GM18511 (cell line): ENCODE measurements around the gene NHSL1.

Experiments used
- ATAC-seq: cut with Tn5 transposase; IDR thresholded peaks from one replicate; pipeline ENCODE4 v1.9.1; 2021; ENCODE audit warnings: mild to moderate bottlenecking, moderate library complexity; ENCODE audit not compliant: unreplicated experiment

Gene NHSL1

GRCh38 chr6:138468320-138469015, 30.8 kb downstream of the NHSL1 start:
- ATAC-seq = no peak

DNA sequence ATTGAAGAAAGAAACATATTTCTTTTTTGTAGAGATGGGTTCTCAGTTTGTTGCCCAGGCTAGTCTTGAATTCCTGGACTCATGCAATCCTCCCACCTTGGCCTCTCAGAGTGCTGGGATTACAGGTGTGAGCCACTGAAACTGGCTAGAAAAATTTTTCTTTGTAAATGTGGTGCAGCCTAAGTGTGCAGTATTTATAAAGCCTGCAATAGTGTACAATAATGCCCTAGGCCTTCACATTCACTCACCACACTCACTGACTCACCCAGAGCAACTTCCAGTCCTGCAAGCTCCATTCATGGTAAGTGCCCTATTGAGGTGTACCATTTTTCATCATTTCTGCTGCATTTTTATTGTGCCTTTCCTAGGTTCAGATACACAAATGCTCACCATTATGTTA, 31.4 kb downstream of the NHSL1 start:
- ATAC-seq = no peak

GRCh38 chr6:138465007-138465645, 34.2 kb downstream of the NHSL1 start:
- ATAC-seq = no peak

- no peak for ATAC-seq
Measured at GRCh38 chr6:138464085-138464484, 35.2 kb downstream of the NHSL1 start.

- no peak for ATAC-seq
Measured at GRCh38 chr6:138461647-138462046, 37.6 kb downstream of the NHSL1 start.

GRCh38 chr6:138456401-138456790, 42.9 kb downstream of the NHSL1 start:
- peak; percentile 18 for ATAC-seq

DNA sequence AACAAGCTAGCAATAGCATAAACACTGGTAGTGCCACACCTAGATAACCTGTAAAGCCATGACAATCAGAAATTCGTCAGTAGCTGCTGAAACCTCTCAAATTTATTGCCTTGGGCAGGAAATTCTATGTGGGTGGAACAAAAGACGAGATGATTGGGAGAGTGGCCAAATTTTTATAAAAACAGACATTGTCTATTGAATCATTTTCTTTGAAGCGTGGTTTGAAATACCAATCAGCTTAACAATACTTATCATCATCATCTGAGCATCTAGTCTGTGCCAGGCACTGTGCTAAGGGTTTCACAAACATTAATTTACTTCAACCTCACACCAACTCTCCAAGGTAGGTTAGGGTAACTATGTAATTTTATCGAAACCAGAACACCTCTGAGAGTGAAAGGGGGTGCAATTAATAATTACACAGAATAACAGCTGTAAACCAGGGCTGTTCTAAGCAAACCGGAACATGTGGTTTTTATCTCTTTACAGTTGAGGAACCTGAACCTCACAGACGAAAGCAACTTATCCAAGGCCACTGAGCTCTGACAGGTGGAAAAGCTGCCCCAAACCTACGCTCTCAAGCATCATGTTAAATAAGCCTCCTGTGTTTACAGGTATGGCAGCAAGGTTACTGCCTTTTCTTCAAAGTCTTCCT, 43.4 kb downstream of the NHSL1 start:
- peak; percentile 98 for ATAC-seq

GRCh38 chr6:138454981-138455706, 44.1 kb downstream of the NHSL1 start:
- ATAC-seq = peak; percentile 36

GRCh38 chr6:138451043-138451442, 48.3 kb downstream of the NHSL1 start:
- no peak for ATAC-seq

DNA sequence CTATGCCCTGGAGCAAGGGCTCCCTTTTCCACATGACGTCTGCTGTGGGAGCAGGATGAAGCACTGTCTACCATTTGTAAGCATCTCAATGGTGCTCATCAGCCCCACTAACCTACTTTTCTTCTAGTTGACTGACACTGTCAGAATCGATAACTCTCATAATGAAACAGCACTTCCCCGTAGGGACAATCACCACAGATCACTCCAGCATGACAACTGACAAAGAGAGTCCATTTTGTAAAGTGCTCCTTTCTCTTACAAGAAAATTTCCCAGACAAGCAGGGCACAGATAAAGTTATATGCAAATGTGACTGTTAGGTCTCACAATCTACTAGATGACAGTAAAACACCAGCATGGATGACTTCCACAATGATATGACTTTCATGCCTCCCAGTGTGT, 48.8 kb downstream of the NHSL1 start:
- ATAC-seq = peak; percentile 77

DNA sequence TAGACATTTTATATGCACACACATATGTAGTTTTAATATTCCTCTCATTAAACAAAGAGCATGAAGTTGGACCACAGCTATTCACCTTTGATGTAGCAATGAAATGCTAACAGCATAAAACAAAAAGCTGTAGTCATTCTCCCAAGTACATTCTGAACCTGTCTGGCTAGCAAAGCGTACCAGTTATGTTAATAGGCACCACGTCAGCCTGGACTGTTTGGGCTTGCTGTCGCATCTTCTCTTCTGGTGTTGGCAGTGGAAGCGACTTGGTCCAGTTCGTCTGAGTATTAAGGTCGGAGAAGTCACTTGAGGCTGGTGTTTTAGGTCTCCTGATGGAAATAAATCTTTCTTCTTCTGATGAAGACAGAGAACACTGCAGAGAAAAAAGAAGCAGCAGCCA, 52.5 kb downstream of the NHSL1 start:
- no peak for ATAC-seq

DNA sequence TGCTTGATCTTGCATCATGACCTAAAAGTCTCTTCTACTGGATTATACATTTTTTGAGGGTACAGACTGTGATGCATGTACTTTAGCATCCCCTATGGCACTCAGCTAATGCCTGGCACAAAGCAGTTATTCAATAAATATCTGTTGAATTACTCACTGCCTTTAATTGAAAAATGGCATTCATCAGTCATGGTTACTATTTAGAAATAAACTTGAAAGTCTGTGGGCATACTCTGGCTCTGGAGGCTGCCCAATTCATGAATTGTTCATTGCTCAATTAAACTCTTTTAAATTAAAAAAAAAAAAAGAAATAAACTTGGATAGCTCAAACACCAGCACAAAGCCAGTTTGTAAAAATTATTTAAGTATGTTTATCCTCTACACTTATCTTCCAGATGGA, 55.3 kb downstream of the NHSL1 start:
- ATAC-seq = no peak

DNA sequence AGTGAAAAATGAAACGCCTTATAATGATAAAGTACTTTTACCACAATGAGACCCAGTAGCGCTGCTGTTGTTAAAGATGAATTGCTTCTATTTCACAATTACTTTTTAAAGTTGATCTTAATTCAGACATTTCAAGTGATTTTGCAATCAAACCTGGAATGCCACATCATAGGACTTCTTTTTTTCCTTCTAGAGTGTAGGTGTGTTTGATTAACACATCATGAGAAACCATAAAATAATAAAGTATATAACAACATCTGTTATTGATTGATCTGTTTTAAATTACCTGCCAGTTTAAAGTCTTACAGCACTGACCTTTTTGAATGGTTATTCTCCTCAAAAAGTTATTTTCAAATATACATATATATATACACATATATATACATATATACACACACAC, 56.6 kb downstream of the NHSL1 start:
- no peak for ATAC-seq

- ATAC-seq = no peak
Measured at GRCh38 chr6:138441965-138442364, 57.3 kb downstream of the NHSL1 start.

- no peak for ATAC-seq
Measured at GRCh38 chr6:138440758-138441357, 58.4 kb downstream of the NHSL1 start.

DNA sequence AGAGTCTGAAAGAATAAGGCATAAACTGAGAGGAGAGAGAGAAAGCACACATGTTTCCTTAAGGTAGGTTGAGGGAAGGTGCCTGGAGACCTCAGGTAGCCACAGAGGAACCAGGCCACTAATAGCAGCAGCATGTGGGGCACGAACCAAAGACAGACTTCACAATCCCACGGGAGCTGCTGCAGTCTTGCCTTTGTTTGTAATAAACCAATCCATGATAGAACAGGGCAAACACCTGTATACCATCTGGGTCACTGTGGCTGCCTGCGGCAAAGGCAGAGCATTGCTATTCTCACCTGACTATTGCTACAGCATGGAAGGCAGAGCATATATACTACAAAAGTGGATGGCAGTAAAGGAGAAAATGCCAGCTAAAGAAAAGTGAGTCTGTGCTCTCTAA, 59.0 kb downstream of the NHSL1 start:
- no peak for ATAC-seq

DNA sequence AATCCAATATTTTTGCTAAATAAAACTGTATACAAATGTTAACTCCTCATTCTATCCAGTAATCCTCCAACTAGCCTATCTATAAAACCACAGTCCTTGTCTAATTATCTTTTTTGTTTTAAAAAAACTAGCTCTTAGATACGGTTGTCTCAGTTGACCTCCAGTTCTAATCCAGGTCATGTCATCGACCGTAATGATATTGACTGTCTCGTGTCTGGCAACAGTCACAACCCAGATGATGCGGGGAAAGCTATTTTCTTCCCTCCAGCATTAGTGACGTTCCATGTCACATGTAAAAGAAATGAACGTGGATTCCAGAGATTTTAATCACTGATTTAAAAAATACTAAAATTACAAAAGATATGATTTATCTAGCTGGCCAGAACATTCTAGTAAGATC, 59.7 kb downstream of the NHSL1 start:
- no peak for ATAC-seq

DNA sequence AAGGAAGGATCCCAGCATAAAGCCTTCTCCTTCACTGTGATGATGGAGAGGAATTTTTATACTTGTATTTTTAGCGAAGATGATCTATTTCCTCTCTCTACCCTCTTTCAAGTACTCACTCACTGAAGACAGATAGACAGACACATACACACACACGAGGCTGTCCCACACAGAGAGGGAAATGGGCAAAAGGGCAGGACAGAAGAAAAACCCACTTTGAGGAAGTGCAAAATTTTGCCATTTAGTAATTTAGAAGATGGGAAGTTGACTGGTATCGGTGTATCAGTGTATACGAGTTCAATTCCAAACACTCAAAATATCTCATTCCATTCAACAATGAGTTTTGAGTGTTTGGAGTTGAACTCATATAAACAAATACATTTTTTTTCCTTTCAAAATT, 64.4 kb downstream of the NHSL1 start:
- no peak for ATAC-seq

DNA sequence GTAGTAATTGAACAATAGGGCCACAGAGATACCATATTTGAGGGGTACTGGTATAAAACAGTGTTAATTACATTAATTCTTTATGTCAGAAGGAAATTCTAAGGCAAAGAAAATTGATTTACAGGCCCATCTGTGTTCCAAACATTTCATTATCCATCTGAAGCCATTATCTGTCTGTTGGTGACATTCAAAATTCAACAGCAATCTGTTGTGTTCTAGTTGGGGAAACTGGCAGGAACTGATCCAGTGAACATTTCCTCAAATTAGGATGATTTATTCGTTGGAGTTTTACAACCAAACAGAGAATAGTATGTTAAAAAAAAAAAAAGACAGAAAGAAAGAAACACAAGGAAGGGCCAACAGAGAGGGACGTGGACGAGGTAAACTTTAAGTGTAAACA, 65.2 kb downstream of the NHSL1 start:
- ATAC-seq = no peak

- no peak for ATAC-seq
Measured at GRCh38 chr6:138432063-138432356, 67.3 kb downstream of the NHSL1 start.

DNA sequence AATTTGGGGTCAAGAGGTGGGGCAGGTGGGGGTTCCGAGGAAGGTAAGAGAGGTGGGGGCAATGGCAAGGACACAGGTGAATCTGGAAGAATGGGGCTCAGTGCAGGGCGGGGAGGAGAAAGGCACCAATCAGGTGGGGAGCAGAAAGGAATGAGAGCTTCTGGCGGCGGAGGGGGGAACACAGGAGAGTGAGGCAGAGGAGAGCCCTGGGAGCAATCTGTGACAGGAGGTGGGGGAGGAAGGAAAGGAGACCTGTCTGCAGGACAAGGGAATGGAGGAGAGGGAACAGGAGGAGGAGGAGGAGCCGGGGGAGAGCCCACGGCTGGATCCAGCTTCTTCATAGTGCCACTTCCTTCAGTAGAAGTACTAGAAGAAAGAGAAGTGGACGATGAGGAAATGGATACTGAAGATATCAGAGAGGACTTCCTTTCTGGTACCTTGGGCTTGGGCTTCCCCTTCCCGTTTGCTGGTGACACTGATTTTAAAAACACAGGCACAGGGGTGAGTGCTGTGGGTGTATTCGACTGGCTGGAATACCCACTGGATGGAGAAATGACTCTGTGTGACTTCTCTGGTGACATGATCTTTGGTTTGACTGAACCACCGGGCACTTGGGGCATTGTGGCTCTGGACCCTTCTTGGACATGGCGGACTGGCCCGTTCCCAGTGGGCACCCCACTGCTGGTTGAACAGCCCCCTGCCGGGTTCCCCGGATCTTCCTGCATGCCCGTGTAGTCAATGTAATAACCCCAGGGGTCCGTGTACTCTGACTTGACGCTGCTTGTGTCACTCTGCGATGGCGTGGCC, 67.8 kb downstream of the NHSL1 start:
- no peak for ATAC-seq
